Muscle of arm (tissue), 12 donors: ENCODE data around the gene D2HGDH. TPM values are rescaled to one million over a fixed set of nuclear protein-coding genes. Genes with fewer than 3 reads are reported as not detected.
"Not testable (repeated sequence)": the region's sequence is repeated elsewhere in the genome, so short reads cannot be mapped to it uniquely, and the experiment has no call there.

Experiments used
- DNase-seq: peaks from one replicate; pipeline ENCODE4 v3.0.0-alpha.2; 2013
- polyA plus RNA-seq, 12 donors: library from polyadenylated mRNA; unstranded; fragments of 120-200 nt; gene quantifications; one replicate each; pipeline ENCODE4 v1.2.1, GENCODE V29; 2013; ENCODE audit not compliant: insufficient read length in 12 of 12

The D2HGDH gene
- polyA plus RNA-seq, 12 donors = 14.2 to 34.5 (median 19.8) TPM; not detected in 1

- DNase-seq = no peak
These were observed 11.7 kb downstream of the D2HGDH start for GRCh38 chr2:241746084-241746483.

- DNase-seq = no peak
These were observed 14.2 kb downstream of the D2HGDH start for GRCh38 chr2:241748468-241749256.

GRCh38 chr2:241750076-241750840, 15.8 kb downstream of the D2HGDH start:
- DNase-seq = peak; percentile 30

GRCh38 chr2:241751152-241751551, 16.7 kb downstream of the D2HGDH start:
- DNase-seq = no peak

GRCh38 chr2:241751776-241752175, 17.3 kb downstream of the D2HGDH start:
- no peak for DNase-seq

DNA sequence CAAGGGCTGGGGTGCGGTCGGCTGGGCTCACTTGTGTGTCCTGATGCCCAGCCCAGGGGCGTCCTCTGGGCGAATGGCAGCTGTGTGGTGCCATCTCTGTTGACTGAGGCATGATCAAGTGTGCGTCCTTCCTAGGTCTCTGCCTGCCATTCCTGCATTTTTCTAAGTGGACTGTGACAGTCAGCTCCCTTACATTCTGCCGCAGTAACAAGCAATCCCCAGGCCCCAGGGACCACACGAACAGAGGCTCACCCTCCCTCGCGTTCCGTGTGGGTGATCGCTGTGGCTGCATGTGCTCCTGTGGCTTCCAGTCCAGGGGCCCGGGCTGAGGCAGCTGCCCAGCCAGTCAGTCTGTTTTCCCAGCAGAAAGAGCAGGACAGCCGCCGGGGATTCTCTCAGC, 17.8 kb downstream of the D2HGDH start:
- DNase-seq = no peak

GRCh38 chr2:241752689-241753276, 18.4 kb downstream of the D2HGDH start:
- DNase-seq = no peak

DNA sequence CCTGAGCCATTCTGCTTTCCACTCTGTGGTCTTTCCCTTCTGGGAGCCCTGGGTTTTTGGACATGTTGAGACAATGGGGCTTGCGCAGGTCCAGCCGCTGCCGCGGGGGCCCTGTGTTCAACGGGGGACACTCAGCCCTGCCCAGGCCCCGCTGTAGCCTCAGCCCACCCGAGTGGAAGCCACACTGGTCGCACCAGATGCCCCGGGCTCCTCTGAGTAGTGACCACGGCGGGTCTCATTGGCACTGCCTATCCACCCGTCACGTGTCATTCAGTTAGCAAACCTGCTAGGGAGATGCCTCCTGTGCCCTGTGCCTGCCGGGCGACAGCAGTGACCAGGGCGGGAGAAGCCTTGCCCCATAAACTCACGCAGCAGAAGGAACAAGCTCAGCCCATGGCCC, 19.1 kb downstream of the D2HGDH start:
- no peak for DNase-seq

DNA sequence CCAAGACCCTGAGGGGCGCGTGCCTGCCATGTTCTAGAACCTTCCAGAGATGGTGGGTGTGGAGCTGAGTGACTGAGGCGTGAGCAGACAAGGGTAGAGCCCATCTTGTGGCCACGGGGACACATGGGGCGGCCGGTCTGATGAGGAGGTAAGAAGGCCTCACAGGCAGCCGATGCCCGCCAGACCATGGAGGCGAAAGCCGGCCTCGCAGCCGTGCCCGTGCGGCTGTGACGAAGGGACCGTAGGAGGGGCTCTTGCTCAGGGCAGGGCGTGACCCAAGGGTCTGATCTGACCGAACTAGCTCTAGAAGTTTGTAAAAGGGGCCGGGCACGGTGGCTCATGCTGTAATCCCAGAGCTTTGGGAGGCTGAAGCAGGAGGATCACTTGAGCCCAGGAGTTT, 19.6 kb downstream of the D2HGDH start:
- no peak for DNase-seq

GRCh38 chr2:241755166-241755565, 20.7 kb downstream of the D2HGDH start:
- no peak for DNase-seq

DNA sequence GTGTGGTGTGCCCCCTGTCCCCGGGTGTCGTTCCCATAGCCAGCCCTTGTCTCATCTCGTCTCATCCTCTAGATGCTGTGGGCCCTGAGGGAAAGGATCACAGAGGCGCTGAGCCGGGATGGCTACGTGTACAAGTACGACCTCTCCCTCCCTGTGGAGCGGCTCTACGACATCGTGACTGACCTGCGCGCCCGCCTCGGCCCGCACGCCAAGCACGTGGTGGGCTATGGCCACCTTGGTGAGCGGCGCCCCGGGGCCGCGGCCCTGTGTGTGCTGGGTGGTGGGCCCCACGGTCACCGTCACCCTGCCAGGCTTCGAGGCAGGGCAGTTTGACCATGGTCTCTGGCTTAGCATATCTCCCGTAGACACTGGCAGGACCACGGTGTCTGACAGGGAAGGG, 21.3 kb downstream of the D2HGDH start:
- no peak for DNase-seq

DNA sequence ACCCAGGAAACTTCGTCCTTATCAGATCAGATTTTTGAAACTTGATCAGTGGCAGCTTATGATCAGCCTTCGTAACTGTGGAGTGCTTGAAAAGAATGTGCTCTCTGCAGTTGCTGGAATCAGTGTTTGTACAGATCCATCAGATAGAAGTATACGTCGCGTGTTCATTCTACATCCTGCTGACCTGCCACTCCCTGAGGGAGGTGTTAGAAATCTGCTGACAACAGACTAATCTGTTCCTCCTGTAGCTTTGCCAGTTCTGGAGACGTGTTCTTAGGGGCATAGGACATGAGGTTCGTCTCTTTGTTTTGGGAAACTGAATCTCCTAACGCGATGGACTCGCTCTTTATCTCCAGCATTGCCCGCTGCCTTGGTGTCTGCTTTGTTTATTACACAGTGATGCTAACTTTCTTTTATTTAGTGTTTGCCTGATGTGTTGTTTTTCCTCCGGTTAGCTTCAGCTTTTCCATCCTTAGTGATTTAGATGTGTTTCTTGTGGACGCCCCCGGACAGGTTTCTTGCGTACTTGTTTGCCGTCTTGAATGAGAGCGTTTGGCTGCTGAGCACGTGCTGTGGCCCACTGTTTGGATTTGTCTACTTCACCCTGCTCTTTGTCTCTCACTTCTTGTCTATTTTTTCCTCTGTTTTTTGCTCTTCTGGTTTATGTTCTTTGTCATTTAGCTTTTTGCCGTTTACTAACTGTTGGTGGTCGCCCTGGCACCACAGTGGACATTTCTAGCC, 24.8 kb downstream of the D2HGDH start:
- no peak for DNase-seq

GRCh38 chr2:241759893-241760292, 25.5 kb downstream of the D2HGDH start:
- not testable (repeated sequence) for DNase-seq

DNA sequence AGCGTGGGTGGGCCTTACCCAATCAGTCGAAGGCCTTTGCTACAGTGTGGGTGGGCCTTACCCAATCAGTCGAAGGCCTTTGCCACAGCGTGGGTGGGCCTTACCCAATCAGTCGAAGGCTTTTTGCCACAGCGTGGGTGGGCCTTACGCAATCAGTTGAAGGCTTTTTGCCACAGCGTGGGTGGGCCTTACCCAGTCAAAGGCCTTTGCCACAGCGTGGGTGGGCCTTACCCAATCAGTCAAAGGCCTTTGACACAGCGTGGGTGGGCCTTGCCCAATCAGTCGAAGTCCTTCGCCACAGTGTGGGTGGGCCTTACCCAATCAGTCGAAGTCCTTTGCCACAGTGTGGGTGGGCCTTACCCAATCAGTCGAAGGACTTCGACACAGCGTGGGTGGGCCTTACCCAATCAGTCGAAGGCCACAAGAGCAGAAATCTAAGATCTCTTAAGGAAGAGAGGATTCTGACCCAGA, 25.9 kb downstream of the D2HGDH start:
- DNase-seq = no peak

- DNase-seq = no peak
These were observed 28.0 kb downstream of the D2HGDH start for GRCh38 chr2:241762321-241762932.

DNA sequence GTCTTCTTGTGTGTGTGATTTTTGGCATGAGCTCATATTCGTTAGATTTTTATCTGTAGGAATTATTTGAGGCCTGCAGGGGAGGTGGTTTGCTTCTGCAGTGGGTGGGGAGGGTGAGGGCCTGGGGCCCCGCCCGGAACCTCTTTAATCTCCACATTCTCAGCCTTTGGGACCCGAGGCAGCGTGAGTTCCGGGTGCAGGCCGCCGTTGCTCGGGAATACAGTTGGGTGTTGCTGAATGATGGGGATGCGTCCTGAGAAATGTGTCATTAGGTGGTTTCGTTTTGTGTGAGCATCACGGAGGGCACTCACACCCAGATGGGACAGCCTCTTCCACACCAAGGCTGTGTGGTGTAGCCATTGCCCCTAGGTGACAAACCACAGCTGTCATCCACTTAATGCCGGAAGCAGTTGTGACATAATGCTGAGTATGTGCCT, 28.5 kb downstream of the D2HGDH start:
- DNase-seq = no peak

DNA sequence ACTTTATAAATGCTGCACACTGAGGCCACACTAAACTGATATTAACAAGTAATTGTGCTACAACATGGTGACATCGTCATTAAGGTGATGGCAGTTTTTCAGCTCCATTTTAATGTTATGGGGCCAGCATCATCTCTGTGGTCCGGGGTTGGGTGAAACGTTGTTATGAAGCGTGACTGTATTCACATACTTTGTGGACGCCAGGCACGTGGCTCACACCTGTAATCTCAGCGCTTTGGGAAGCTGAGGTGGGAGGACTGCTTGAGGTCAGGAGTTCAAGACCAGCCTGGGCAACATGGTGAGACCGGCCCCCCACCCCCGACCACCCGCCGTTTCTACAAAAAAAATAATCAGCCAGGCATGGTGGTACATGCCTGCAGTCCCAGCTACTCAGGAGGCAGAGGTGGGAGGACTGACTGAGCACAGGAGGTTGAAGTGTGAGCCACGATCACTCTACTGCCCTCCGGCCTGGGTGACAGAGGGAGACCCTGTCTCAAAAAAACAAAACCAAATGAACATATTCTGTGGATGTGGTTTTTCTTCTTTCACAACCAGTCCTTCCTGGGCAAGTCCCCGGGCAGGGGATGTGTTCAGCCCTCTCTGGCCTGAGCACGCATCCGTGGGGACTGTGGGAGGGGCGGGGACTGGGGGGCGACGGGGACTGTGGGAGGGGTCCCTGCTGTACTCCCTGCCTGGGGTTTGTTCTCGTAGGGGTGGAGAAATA, 29.3 kb downstream of the D2HGDH start:
- no peak for DNase-seq

DNA sequence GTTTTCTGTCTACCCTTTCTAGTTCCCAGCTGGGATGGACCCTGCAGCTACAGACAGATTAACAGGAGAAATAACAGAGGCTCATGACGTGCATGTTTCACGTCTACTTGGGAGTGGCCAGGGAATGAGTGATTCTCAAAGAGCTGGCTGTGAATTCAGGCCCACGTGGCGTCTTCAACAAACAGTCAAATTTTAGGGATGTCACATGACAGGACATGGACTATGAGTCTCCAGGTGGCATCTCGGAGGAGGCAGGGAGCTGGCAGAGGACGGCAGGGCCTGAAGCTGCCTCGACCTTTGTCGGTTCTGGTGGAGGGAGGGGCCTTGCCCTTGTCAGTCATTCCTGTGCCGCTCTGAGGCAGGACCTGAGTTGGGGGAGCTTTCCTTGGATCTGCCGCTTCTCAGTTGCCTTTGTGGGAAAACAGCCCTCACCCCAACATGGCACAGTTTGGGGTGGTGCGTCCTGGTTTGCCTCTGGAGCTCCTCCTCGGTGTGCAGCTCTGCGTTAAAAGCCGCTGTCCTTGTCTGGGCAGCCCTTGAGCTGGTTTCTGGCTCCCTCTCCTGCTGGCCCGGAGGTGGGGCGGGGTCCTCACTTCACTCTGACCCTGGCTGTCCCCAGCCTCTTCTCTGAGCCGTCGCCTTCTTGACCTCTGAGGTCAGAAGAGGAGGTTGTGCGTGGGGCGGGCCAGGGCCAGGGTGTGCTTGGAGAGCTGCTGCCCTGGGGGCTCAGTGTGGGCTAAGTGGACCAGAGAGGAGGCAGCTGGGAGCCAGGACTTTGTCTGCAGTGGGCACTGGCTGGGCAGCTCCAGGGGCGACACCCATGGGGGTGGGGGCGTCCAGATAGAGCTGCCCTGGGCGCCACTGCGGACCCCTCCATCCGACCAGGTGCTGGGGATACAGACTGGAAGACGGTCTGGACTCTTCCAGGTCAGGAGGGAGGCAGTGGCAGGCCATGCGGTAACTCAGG, 30.1 kb downstream of the D2HGDH start:
- no peak for DNase-seq

DNA sequence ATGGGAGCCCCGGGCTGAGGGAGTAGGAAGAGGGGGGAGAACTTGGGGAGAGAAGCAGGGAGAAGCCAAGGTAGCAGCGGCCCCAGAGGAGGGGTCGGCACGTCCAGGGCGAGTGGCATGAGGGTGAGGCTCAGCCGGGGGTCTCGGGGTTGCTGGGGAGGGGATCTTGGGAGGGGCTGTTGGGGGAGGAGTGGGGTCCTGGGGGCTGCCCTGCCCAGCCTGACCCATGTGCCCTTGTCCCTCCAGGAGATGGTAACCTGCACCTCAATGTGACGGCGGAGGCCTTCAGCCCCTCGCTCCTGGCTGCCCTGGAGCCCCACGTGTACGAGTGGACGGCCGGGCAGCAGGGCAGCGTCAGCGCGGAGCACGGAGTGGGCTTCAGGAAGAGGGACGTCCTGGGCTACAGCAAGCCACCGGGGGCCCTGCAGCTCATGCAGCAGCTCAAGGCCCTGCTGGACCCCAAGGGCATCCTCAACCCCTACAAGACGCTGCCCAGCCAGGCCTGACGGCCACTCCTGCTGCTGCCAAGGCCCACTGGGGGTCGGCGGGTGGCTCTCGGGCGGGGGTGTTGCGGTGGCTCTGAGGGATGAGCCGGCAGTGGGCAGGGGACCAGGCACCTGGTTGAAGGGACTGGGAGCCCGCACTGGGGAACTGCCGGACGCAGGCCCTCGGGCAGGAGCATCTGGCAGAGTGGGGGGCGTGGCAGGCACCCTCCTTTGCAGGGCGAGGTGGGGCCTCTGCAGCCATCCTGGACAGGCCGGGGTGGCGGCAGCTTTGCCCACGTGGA, 33.2 kb downstream of the D2HGDH start:
- DNase-seq = no peak
